Keratinocyte (primary cell): ENCODE measurements around the gene KBTBD3. TPM values are rescaled to one million over a fixed set of nuclear protein-coding genes. Genes with fewer than 3 reads are reported as not detected.
A peak's percentile ranks its signal among the peaks of the same experiment; 100 is the strongest.

ENCODE experiments used
- DNase-seq: peaks from one replicate; pipeline ENCODE4 v3.0.0-alpha.2; 2011; ENCODE audit warnings: low read depth, missing footprints, low spot score
- FAIRE-seq: peaks from 2 replicates; lab custom pipeline; 2011; peaks lifted over from hg19 to GRCh38; lab: Jason Lieb, UNC
- H2AFZ ChIP-seq: 2 replicates; pipeline ENCODE4 v1.6.0; 2012; ENCODE audit warnings: low read length, control low read depth, inconsistent platforms; ENCODE audit not compliant: control insufficient read depth
- H3K27ac ChIP-seq: 2 replicates; pipeline ENCODE4 v1.5.1; 2011; ENCODE audit warnings: low read length; ENCODE audit not compliant: control insufficient read depth, insufficient read depth
- H3K27me3 ChIP-seq: 3 replicates; pipeline ENCODE4 v1.6.0; 2011; ENCODE audit warnings: low read length; ENCODE audit not compliant: control insufficient read depth, insufficient read depth; ENCODE audit errors: extremely low read depth
- H3K36me3 ChIP-seq, 2 experiments: 2 replicates in 1 of 2; 3 replicates in 1 of 2; pipeline ENCODE4 v1.5.1; 2011; ENCODE audit warnings: low read length in 2 of 2, mild to moderate bottlenecking in 1 of 2; ENCODE audit not compliant: control insufficient read depth in 2 of 2, insufficient read depth in 2 of 2; ENCODE audit errors: extremely low read depth in 1 of 2
- H3K4me1 ChIP-seq: 3 replicates; pipeline ENCODE4 v1.5.1; 2011; ENCODE audit warnings: low read length; ENCODE audit not compliant: control insufficient read depth, insufficient read depth; ENCODE audit errors: extremely low read depth
- H3K4me2 ChIP-seq: 3 replicates; pipeline ENCODE4 v1.6.0; 2011; ENCODE audit warnings: low read depth, low read length; ENCODE audit not compliant: control insufficient read depth, insufficient read depth; ENCODE audit errors: extremely low read depth
- H3K4me3 ChIP-seq, 3 experiments: fragments of 200-600 bp in 1 of 3; sonication (generic) in 1 of 3; 2 replicates in 2 of 3; 3 replicates in 1 of 3; pipeline ENCODE4 v1.5.1; 2011 to 2016; ENCODE audit warnings: low read length in 3 of 3, mild to moderate bottlenecking in 3 of 3, control low read depth in 2 of 3, inconsistent platforms in 1 of 3, low read depth in 1 of 3, mixed read lengths in 1 of 3, mixed run types in 1 of 3, moderate library complexity in 1 of 3; ENCODE audit not compliant: control insufficient read depth in 2 of 3, insufficient read depth in 2 of 3; ENCODE audit errors: extremely low read depth in 1 of 3
- H3K79me2 ChIP-seq: 2 replicates; pipeline ENCODE4 v1.6.0; 2012; ENCODE audit warnings: low read length; ENCODE audit not compliant: control insufficient read depth, insufficient read depth
- H3K9ac ChIP-seq: 3 replicates; pipeline ENCODE4 v1.6.0; 2011; ENCODE audit warnings: low read length; ENCODE audit not compliant: control insufficient read depth, insufficient read depth; ENCODE audit errors: extremely low read depth
- H3K9me1 ChIP-seq: 3 replicates; pipeline ENCODE4 v1.6.0; 2011; ENCODE audit warnings: low read length; ENCODE audit not compliant: control insufficient read depth, insufficient read depth; ENCODE audit errors: extremely low read depth
- H3K9me3 ChIP-seq: 2 replicates; pipeline ENCODE4 v1.5.1; 2012; ENCODE audit warnings: low read depth, low read length; ENCODE audit not compliant: control insufficient read depth
- H4K20me1 ChIP-seq: 3 replicates; pipeline ENCODE4 v1.6.0; 2011; ENCODE audit warnings: low read length; ENCODE audit not compliant: control insufficient read depth, insufficient read depth; ENCODE audit errors: extremely low read depth
- EZH2 ChIP-seq: IDR thresholded peaks from one replicate; pipeline ENCODE4 v1.6.1; 2012; ENCODE audit warnings: inconsistent platforms, mild to moderate bottlenecking, low read length, moderate library complexity
- dilution Hi-C: fragments of 300-500 bp; cut with MboI; formaldehyde crosslinking; loops from one replicate; pipeline ENCODE4 v1.7.0; 2020; ENCODE audit warnings: low sequenced_read_pairs; ENCODE audit not compliant: extremely low pct_ligation_motif_present
- polyA plus RNA-seq, 5 experiments: library from polyadenylated mRNA; depleted of rRNA in 3 of 5; stranded (reverse) in 3 of 5; stranded (forward) in 1 of 5; unstranded in 1 of 5; fragments of >200 nt; gene quantifications; 1 replicate in 1 of 5; 2 replicates in 3 of 5; 3 replicates in 1 of 5; pipeline versions ENCODE4 v1.2.1 to v1.2.3, GENCODE V29; 2011 to 2012; ENCODE audit warnings: missing spikeins in 2 of 5, low read depth in 1 of 5, low replicate concordance in 1 of 5
- TF ChIP-seq, protein P1 (sequence below), 3 experiments: IDR thresholded peaks in 1 of 3; conservative IDR thresholded peaks in 1 of 3; optimal IDR thresholded peaks in 1 of 3; 2 replicates in 2 of 3; 3 replicates in 1 of 3; pipeline versions ENCODE3 to v1.5.1; 2011; ENCODE audit warnings: low read length in 3 of 3, mild to moderate bottlenecking in 3 of 3, moderate library complexity in 2 of 3, control low read depth in 1 of 3, inconsistent platforms in 1 of 3; ENCODE audit not compliant: insufficient read depth in 2 of 3; ENCODE audit errors: extremely low read depth in 1 of 3

KBTBD3 gene
- polyA plus RNA-seq, 1 donor (not counting 4 experiments of a cell fraction or from before 2014, with no cell fraction given): 8.9 TPM

DNA sequence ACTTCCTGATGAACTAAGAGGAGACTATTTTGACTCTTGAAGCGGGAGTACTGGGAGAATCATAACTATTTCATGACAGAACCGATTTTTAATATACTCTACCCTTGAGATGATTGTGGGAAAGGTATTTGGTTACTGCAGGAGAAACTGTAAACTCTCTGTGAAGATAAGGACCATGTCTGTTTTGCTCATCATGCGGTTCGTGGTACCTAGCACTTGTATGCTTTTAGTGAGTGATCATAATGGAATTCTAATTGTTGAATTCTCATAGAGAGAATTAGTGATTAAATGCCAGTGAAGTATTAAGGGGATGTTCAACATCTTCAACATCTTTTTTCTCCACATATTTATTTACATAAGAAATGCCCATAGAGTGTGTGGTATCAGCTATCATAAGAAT is 11.7 kb upstream of the KBTBD3 start:
- Histone ChIP-seq H3K4me2 (no peak overlapping the region), H3K4me1 (peaks cover 29% of the 10 kb centered on the region), H3K36me3 (peaks cover 0 to 3% of the 10 kb centered on the region in 2 experiments), H3K79me2 (peaks cover 62% of the 10 kb centered on the region), H4K20me1 (peaks cover 3% of the 10 kb centered on the region), H3K27me3 (no peaks in the 10 kb centered on the region), H3K9me3 (no peaks in the 10 kb centered on the region), H2AFZ (no peak overlapping the region), H3K9ac (no peak overlapping the region), H3K4me3 (no peak overlapping the region), H3K27ac (no peak overlapping the region), H3K9me1 (no peaks in the 10 kb centered on the region)
- TF ChIP-seq EZH2: no peak
- TF ChIP-seq, protein P1, sequence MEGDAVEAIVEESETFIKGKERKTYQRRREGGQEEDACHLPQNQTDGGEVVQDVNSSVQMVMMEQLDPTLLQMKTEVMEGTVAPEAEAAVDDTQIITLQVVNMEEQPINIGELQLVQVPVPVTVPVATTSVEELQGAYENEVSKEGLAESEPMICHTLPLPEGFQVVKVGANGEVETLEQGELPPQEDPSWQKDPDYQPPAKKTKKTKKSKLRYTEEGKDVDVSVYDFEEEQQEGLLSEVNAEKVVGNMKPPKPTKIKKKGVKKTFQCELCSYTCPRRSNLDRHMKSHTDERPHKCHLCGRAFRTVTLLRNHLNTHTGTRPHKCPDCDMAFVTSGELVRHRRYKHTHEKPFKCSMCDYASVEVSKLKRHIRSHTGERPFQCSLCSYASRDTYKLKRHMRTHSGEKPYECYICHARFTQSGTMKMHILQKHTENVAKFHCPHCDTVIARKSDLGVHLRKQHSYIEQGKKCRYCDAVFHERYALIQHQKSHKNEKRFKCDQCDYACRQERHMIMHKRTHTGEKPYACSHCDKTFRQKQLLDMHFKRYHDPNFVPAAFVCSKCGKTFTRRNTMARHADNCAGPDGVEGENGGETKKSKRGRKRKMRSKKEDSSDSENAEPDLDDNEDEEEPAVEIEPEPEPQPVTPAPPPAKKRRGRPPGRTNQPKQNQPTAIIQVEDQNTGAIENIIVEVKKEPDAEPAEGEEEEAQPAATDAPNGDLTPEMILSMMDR (optimal IDR thresholded peaks at IDR 0.05 in 1 of 3, IDR thresholded peaks at IDR 0.05 in 1 of 3, conservative IDR thresholded peaks at IDR 0.05 in 1 of 3; ENCODE audit: extremely low read depth in 1 of 3, insufficient read depth in 2 of 3, low read length in 3 of 3): no peak
- no peak for FAIRE-seq
- dilution Hi-C loops: no loop called here
- no peak for DNase-seq

DNA sequence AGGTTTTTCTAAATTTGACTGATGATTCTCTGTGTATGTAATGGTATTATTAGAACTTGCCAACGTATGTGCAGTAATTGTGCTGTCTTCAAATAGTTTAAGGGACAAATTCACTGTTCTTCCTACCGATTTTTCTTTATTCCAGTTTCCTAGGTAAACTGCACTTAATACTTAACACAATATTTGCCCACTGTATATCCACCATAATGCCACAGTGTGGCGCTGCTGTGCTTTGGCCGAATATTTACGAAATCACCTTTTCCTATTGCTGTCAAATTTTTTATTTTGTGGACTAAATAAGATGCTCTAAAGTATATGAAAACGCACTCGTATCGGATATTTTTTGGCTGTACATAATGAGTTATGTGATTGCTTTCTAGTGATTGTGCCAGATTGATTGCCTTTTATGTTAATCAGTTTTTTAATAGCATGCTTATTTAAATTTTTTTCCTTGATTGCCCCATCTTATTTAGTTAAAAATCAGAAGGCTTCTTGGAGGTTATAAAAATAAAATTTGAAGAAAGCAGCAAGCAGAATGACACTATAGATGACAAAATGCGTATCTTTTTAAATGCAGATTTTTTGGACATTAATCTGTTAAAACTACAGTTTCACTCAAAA is 10.8 kb upstream of the KBTBD3 start:
- H4K20me1 ChIP-seq: peaks cover 3% of the 10 kb centered on the region
- H3K4me3 ChIP-seq: peak overlapping the region in 1 of 3 experiments; percentile 22
- no peak overlapping the region for H2AFZ ChIP-seq
- no peak for TF ChIP-seq EZH2
- TF ChIP-seq, protein P1 (optimal IDR thresholded peaks at IDR 0.05 in 1 of 3, IDR thresholded peaks at IDR 0.05 in 1 of 3, conservative IDR thresholded peaks at IDR 0.05 in 1 of 3; ENCODE audit: extremely low read depth in 1 of 3, insufficient read depth in 2 of 3, low read length in 3 of 3): peak; percentile 65 to 83 (median 76)
- dilution Hi-C loops: no loop called here
- H3K4me2 ChIP-seq: peak overlapping the region; percentile 58
- peak overlapping the region; percentile 31 for H3K27ac ChIP-seq
- H3K9me1 ChIP-seq: no peaks in the 10 kb centered on the region
- peak overlapping the region; percentile 15 for H3K9ac ChIP-seq
- H3K9me3 ChIP-seq: no peaks in the 10 kb centered on the region
- no peaks in the 10 kb centered on the region for H3K27me3 ChIP-seq
- FAIRE-seq (peak; percentile 71), DNase-seq (no peak)
- H3K4me1 ChIP-seq: peaks cover 26% of the 10 kb centered on the region
- peaks cover 70% of the 10 kb centered on the region for H3K79me2 ChIP-seq
- H3K36me3 ChIP-seq: peaks cover 0 to 3% of the 10 kb centered on the region in 2 experiments
